Stimulated activated naive CD8-positive, alpha-beta T cell treated with anti-CD3 and anti-CD28 coated beads, Interleukin-15, Interleukin-2, amounts not matched to agents 100 ng/mL and 50 ng/mL, for 24 hours (primary cell): ENCODE results near the gene OAT.

Source experiments
- H3K27ac Mint-ChIP-seq: one replicate; pipeline ENCODE4 v1.8.0; 2021; ENCODE audit warnings: mild to moderate bottlenecking, mixed read lengths
- H3K27me3 Mint-ChIP-seq: one replicate; pipeline ENCODE4 v1.8.0; 2021; ENCODE audit warnings: mixed read lengths
- H3K36me3 Mint-ChIP-seq: one replicate; pipeline ENCODE4 v1.8.0; 2021; ENCODE audit warnings: low read depth, mixed read lengths
- H3K4me1 Mint-ChIP-seq: one replicate; pipeline ENCODE4 v1.8.0; 2021; ENCODE audit warnings: low read depth, mixed read lengths
- H3K4me3 Mint-ChIP-seq: one replicate; pipeline ENCODE4 v1.8.0; 2021; ENCODE audit warnings: mild to moderate bottlenecking, mixed read lengths
- H3K9me3 Mint-ChIP-seq: one replicate; pipeline ENCODE4 v1.8.0; 2021; ENCODE audit warnings: mixed read lengths

The OAT gene

DNA sequence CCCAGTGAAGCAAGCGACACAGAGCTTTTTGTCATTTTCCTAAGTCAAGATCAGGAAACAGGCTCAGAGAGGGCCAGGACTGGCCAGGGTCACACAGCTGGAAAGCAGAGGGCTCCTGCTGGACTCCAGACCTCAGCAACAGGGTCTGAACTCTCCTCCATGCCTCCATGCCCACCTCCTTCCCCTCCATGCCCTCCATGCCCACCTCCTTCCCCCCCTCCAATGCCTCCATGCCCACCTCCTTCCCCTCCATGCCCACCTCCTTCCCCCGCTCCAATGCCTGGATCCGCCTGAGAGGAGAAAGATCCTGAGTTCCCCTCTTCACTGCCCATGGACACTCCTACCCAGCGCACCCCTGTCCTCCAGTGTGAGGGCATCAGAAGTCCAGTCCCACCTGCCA, 51.3 kb downstream of the OAT start:
- no peaks in the 10 kb centered on the region for H3K9me3 Mint-ChIP-seq
- H3K36me3 Mint-ChIP-seq: no peaks in the 10 kb centered on the region
- no peak overlapping the region for H3K4me3 Mint-ChIP-seq
- H3K4me1 Mint-ChIP-seq: no peaks in the 10 kb centered on the region
- H3K27me3 Mint-ChIP-seq: peaks cover 4% of the 10 kb centered on the region
- H3K27ac Mint-ChIP-seq: no peak overlapping the region

DNA sequence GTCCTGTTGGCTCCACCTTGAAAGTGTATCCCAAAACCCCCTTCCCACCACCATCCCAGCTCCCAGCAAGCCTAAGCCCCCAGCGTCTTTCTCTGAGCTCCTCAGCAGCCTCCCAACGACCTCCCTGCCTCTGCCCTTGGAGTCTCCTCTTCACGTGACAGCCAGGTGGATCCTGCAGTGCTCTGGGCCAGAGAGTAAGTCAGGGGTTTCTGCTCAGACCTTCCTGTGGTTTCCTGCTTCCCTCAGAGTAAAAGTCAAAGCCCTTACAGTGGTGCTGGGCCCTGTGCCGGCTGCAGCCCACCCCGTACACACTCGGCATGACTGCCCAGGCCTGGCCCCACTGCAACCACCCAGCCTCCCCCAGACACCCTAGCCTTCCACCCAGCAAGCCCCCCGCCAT, 51.9 kb downstream of the OAT start:
- Mint-ChIP-seq H3K4me1 (no peaks in the 10 kb centered on the region), H3K4me3 (no peak overlapping the region), H3K27me3 (peaks cover 4% of the 10 kb centered on the region), H3K9me3 (no peaks in the 10 kb centered on the region), H3K27ac (no peak overlapping the region), H3K36me3 (no peaks in the 10 kb centered on the region)

DNA sequence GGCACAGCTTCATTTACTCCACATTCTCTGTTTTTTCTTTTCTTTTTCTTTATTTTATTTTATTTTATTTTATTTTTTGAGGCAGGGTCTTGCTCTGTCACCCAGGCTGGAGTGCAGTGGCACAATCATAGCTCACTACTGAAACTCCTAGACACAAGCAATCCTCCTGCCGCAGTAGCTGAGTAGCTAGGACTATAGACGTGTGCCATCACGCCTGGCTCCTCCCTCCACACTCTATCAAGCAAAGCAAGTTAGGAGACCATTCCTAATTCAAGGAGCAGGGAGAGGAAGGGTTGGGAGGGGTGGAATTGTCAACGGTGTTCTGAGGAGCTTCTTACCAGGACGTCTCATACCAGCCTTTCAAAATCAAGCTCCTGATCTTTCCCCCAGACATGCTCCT, 52.4 kb downstream of the OAT start:
- Mint-ChIP-seq H3K36me3 (no peaks in the 10 kb centered on the region), H3K27ac (no peak overlapping the region), H3K4me1 (no peaks in the 10 kb centered on the region), H3K27me3 (peaks cover 4% of the 10 kb centered on the region), H3K9me3 (no peaks in the 10 kb centered on the region), H3K4me3 (no peak overlapping the region)

DNA sequence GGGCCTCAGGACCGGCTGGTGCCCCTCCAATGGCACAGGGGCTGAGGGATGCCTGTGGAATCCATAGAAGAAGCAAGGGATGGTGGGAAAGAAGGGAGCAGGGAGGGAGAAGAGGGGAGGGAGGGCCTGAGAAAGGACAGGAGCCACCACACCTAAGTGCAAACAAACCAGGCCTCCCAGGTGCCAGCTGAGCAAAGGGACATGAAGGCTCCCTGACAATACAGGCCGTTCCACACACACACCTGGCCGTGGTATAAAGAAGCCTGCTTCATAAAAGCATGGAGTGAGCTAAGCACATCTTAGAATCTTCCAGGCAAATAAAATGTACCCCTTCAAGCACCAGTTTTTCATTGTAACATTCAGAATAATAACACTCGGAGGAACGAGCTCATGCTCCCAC, 54.0 kb downstream of the OAT start:
- Mint-ChIP-seq H3K4me3 (no peak overlapping the region), H3K27ac (no peak overlapping the region), H3K4me1 (no peaks in the 10 kb centered on the region), H3K27me3 (no peaks in the 10 kb centered on the region), H3K9me3 (no peaks in the 10 kb centered on the region), H3K36me3 (no peaks in the 10 kb centered on the region)

DNA sequence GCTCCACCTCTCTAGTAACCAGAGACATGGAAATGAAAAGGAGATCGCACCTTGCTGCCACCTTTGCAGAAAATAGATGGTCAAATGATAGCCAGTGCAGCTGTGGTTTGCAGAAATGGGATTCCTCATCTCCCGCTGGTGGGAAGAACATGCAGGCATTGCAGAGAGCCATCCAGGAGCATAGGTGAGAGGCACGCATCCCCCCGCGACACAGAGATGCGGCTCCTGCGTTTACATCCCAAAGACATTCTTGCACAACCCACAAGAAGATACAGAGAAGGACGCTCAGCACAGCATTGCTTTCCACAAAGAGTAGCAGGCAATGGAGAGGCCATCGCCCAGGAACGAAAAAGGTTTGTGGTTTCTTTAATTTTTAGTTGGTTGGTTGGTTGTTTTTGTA, 56.2 kb downstream of the OAT start:
- Mint-ChIP-seq H3K4me3 (no peak overlapping the region), H3K9me3 (no peaks in the 10 kb centered on the region), H3K27ac (no peak overlapping the region), H3K27me3 (peaks cover 3% of the 10 kb centered on the region), H3K4me1 (no peaks in the 10 kb centered on the region), H3K36me3 (no peaks in the 10 kb centered on the region)

DNA sequence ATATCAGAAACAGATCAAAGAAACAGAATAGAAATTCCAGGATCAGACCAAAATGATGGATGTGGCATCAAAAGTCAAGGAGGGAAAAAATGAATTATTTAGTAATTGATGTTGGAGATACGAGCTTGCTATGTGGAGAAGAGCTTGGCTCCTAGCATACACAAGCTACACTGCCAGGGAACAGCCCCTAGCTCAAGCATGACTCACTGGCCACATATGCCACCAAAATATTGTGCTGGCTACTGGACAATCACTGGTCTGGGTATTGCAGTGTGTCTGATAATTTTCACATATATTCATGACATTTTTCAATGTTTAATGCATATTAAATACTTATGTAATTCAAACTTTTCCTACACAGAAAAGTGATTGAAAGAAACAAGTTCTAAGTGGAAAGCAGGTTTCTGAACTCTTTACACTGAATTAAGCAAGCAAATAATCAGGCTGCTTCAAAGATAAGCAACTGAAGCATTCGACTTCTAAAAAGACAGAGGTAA, 59.3 kb downstream of the OAT start:
- no peak overlapping the region for H3K4me3 Mint-ChIP-seq
- H3K27me3 Mint-ChIP-seq: peaks cover 3% of the 10 kb centered on the region
- H3K4me1 Mint-ChIP-seq: peaks cover 10% of the 10 kb centered on the region
- no peaks in the 10 kb centered on the region for H3K9me3 Mint-ChIP-seq
- no peaks in the 10 kb centered on the region for H3K36me3 Mint-ChIP-seq
- no peak overlapping the region for H3K27ac Mint-ChIP-seq

DNA sequence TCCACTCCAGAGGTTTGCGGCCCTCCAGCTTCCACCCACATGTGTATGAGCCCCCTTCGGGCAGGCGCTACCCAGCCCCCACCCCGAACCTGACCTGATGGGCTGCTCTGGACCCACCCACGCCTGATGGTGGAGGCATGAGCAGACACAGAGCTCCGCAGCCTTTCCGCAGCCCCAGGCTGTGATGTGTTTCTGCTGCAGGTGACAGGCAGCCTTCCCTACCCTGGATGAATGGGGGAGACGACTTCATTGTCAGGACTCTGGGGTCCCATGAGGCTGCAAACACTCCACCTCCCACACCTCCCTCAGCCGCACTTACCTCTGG, 61.2 kb downstream of the OAT start:
- peaks cover 3% of the 10 kb centered on the region for H3K27me3 Mint-ChIP-seq
- H3K27ac Mint-ChIP-seq: no peak overlapping the region
- H3K9me3 Mint-ChIP-seq: no peaks in the 10 kb centered on the region
- peaks cover 14% of the 10 kb centered on the region for H3K4me1 Mint-ChIP-seq
- H3K36me3 Mint-ChIP-seq: no peaks in the 10 kb centered on the region
- H3K4me3 Mint-ChIP-seq: no peak overlapping the region

DNA sequence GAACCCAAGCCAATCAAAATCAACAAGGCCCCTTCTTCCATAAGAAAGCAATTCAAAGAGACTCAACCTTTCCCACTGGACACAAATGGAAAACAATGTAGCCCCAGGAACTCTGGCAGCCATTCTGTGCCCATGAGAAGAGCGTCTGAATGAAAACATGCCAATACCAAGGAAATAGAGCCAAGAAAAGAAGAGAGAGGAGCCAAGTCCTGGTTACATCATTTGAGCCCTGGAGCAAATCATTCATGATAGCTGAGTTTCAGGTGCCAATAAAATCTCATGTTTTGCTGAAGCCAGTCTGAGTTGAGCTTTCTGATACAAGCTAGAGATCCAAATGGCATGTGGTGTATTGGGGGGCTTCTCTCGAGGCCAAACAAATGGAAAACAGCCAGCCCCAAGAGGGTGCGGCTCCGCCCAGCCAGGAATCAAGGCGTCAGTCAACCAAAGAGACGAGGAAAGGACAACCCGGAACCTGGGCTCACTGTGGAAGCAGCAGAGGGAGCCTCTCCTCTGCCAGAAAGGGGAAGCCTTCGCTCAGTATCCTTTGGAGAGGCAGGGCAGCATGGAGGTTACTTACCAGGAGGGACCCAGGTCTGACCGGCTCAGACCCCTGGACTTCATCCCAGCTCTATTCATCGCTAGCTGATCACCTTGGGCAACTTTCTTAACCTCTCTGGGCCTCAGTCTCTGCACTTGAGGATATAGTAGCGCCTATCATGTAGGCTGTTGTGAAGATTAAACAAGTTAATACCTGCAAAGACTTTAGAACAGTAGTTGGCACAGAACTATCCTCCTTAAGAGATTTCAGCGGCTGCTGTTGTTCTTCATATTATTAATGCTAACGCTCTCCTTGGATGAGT, 61.8 kb downstream of the OAT start:
- Mint-ChIP-seq H3K4me3 (no peak overlapping the region), H3K9me3 (no peaks in the 10 kb centered on the region), H3K27me3 (peaks cover 3% of the 10 kb centered on the region), H3K36me3 (no peaks in the 10 kb centered on the region), H3K4me1 (peaks cover 14% of the 10 kb centered on the region), H3K27ac (no peak overlapping the region)

DNA sequence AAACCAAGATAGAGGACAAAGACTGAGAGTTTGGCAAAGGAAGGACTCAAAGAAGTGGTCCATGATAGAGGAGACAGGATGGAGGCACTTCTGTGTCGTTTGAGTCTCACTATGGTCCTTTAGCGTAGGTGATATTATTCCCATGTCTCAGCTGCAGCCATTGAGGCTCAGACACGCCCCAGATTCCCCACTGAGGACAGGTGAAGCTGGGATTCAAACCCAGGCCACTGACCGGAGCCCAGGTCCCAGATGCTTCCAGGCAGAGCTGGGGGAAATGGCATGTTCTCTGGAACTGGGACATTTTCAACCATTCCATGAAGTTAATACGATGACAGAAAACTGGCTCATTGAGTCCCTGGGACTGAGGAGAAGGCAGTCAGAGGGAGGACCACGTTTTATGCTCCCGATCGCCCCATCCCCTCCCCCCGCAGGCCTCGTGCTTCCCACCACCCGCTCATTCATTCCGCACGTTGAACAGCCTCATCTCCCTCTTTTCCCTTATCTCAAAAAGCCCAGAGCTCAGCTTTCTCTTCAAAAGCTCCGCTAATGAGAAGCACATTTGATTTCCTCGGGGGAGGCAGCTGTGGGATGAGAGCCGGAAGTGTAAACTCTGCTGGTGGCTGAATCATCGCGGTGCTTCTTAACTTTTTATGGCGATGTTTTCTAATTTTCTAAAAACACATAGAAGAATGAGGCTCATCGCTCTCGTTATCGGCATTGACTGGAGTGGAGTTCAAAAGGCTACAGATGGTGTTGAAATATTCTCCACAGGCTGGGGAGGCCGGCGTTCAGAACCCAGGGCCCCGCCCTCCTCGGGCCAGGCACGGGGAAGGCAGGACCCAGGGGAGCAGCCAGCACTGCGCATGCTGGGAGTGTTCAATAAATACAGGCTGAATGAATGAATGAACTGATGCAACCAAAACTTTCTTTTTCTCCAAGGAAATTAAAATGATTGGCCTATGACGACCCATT, 64.0 kb downstream of the OAT start:
- Mint-ChIP-seq H3K4me3 (peak overlapping the region; percentile 82), H3K4me1 (peaks cover 14% of the 10 kb centered on the region), H3K27me3 (peaks cover 3% of the 10 kb centered on the region), H3K36me3 (no peaks in the 10 kb centered on the region), H3K9me3 (no peaks in the 10 kb centered on the region), H3K27ac (peak overlapping the region; percentile 75)

DNA sequence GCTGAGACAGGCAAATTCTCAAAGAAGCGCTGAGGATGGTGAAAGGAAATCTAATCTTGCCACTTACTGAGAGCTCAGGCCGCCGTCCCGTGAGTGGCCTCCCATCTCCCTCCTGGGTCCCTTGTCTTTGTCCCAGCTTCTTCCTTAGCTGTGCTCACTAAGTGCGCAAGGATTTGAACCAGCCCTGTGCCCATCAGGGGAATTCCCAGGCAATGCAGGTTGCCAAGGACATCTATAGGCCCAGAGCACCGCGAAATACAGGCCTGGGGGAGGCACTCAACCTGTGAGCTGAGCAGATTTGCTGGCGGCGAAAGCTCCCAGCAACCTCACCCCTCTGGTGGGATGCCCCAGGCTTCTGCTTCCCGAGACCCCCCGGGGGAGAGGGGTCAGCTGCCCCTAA, 64.8 kb downstream of the OAT start:
- Mint-ChIP-seq H3K4me1 (peaks cover 14% of the 10 kb centered on the region), H3K36me3 (no peaks in the 10 kb centered on the region), H3K4me3 (peak overlapping the region; percentile 82), H3K9me3 (no peaks in the 10 kb centered on the region), H3K27ac (no peak overlapping the region), H3K27me3 (peaks cover 3% of the 10 kb centered on the region)

DNA sequence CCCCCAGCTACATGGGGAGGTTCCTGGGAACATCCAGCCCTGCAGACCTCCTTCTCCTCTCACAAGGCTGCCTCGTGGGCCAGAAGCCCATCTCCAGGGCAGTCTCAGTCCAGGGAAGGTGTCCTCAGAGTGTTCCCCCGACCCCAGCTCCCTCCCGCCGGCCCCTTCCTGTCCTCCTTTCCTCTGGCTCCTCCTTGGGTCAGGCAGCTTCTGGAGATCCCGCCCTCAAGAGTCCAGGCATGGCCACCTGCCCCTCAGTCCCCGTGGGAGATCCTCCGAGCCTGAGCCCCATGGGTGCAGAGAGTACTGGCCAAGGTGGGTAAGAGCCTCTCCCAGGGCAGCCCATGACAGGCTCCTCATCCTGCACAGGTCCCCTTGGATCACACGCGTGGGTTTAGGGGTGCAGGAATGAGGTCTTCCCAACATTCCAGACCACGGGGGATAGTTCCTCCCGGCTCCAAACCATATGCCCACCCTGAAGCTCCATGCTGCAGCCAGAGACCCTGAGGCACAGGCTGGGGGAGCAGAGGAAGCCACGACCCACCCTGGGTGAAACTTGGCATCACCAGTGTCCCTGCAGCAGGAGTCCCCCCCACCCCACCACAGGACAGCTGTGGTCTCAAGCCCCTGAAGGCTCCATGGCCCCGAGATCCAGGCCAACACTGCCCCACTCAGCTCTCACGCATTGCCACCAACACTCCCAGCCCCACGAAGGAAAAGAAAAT, 65.5 kb downstream of the OAT start:
- peaks cover 14% of the 10 kb centered on the region for H3K4me1 Mint-ChIP-seq
- H3K36me3 Mint-ChIP-seq: no peaks in the 10 kb centered on the region
- peaks cover 3% of the 10 kb centered on the region for H3K27me3 Mint-ChIP-seq
- H3K27ac Mint-ChIP-seq: no peak overlapping the region
- H3K4me3 Mint-ChIP-seq: no peak overlapping the region
- no peaks in the 10 kb centered on the region for H3K9me3 Mint-ChIP-seq

DNA sequence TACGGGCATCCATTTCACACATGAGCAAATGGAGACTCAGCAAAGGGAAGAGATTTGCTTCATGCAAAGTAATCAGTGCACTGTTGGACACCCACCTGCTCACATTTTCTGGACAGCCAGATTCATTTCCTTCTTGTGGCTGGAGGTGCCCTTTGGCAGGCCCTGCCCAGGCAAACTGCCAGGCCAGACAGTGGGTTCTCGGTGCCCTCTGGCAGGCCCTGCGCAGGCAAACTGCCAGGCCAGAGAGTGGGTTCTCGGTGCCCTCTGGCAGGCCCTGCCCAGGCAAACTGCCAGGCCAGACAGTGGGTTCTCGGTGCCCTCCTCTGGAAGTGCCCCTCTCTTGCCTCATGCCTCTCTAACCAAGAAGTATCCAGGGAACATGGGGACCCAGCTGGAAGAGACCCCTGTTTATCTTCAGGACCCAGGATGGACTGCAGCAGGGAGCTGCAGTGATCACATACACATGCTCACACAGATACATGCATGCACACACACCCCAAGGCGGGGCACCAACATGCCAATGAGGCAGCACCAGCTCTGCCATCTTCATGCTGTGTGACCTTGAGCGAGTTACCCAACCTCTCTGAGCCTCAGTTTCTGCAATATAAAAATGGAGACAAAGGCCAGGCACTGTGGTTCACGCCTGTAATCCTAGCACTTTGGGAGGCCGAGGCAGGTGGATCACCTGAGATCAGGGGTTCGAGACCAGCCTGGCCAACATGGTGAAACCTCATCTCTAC, 67.1 kb downstream of the OAT start:
- H3K4me3 Mint-ChIP-seq: no peak overlapping the region
- no peaks in the 10 kb centered on the region for H3K36me3 Mint-ChIP-seq
- H3K9me3 Mint-ChIP-seq: no peaks in the 10 kb centered on the region
- H3K4me1 Mint-ChIP-seq: peaks cover 14% of the 10 kb centered on the region
- H3K27me3 Mint-ChIP-seq: no peaks in the 10 kb centered on the region
- H3K27ac Mint-ChIP-seq: no peak overlapping the region

DNA sequence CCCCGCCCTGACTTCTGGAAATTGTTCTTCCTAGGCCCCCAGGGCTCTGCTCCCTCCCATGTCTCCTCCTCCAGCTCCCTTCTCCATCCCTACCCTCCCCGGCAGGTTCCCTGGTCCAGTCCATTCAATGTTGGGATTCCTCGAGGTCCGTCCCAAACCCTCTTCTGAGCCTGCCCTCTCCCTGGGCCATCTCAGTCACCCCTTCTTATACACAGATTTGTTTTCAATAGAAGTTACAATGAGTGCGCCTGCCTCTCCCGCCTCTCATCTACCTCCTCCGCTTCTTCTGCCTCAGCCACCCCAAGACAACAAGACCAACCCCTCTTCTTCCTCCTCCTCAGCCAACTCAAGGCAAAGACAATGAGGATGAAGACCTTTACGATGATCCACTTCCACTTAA, 67.9 kb downstream of the OAT start:
- no peak overlapping the region for H3K27ac Mint-ChIP-seq
- no peaks in the 10 kb centered on the region for H3K9me3 Mint-ChIP-seq
- H3K4me1 Mint-ChIP-seq: peaks cover 14% of the 10 kb centered on the region
- no peaks in the 10 kb centered on the region for H3K36me3 Mint-ChIP-seq
- no peak overlapping the region for H3K4me3 Mint-ChIP-seq
- H3K27me3 Mint-ChIP-seq: no peaks in the 10 kb centered on the region

DNA sequence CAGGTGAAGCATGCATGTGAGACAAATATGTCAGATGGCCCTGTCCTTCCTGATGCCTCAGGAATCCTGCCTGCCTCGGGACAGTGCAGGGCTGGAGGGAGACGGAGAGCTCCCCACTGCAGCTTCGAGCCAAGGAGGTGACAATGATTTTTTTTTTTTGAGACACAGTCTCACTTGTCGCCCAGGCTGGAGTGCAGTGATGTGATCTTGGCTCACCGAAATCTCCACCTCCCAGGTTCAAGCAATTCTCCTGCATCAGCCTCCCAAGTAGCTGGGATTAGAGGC, 68.8 kb downstream of the OAT start:
- H3K27ac Mint-ChIP-seq: no peak overlapping the region
- H3K4me1 Mint-ChIP-seq: peaks cover 9% of the 10 kb centered on the region
- no peaks in the 10 kb centered on the region for H3K27me3 Mint-ChIP-seq
- H3K4me3 Mint-ChIP-seq: no peak overlapping the region
- H3K9me3 Mint-ChIP-seq: no peaks in the 10 kb centered on the region
- H3K36me3 Mint-ChIP-seq: no peaks in the 10 kb centered on the region
